NK-92 treated with Interleukin-12 subunit alpha and Interleukin-12 subunit beta, amount 100 ng/mL, for 24 hours (cell line): ENCODE measurements around the gene ID2.
"Not testable (repeated sequence)": the region's sequence is repeated elsewhere in the genome, so short reads cannot be mapped to it uniquely, and the experiment has no call there.

Experiments used
- DNase-seq: peaks from one replicate; lab custom pipeline; 2025; lab: John Stamatoyannopoulos, UW

ID2 gene

DNA sequence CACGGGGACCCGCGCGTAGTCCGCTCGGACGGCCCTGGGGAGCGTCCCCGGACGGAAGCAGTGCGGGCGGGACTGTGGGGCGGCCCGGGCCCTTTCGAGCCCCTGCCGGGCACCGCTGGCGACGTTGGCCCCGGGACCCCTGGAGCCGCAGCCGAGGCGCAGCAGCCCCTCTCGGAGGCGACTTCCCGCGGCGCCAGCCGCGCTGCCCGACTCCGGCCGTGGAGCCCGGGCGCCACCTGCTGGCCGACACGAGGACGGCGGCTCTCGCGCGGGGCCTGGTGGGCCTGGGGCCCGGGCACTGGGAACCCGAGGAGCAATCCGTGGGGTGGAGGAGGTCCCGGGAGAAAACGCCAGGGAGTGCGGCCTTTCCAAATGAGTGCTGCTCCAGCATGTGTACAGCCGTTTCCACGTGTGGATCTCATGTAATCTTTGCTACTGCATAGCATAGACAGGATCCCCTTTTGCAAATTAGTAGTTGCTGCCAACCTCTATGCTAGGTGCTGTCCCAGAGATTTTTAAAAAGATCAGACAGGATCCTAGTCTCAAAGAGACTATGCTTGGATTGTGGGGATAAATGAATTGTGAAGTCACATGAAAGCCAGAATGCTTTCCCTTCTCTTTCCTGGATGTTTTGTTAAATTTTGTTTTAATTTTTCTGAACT is 4.0 kb downstream of the ID2 start:
- DNase-seq, result peak; percentile 60

DNA sequence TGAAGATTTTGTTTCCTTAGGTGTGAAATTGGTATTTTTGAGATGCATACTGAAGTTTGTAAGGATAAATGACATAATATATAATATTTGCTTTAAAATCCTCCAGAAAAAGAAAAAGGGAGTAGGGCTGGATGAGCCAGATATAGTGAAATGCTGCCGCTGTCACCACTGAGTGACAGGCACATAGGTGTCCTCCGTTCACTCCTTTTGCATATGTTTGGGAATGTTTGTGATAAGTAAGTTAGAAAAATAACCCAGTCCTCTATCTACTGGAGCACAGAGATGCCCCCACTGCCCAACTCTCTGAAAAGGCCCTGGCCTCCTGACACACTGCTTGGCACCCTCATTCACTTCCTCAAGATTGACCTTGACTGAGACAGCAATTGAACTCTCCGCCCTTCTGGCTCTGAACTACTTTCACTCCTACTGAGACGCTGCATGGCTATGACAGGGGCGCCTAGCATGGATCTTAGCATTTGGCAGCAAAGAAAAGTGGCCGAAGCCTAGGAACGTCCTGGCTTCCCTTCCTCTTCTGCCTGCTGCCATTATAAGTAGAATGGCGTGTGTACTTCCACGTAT is 10.1 kb downstream of the ID2 start:
- DNase-seq, result no peak

DNA sequence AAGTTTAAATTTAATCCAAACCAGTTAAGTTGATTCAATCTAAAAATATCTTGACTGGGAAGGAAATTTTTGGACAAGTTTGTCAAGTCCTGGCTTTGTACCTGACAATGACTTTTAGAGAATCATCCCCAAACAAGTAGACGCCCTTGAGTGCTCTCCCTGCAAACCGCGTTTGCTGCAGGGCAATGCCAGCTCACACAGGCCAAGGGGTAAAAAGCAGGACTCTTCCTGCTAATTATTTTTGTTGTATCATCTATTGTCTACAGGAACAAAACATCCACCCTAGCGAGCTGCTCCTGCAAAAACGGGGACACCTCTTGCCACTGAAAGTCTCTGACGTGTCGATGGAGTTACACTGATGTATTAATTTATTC is 10.9 kb downstream of the ID2 start:
- no peak for DNase-seq

DNA sequence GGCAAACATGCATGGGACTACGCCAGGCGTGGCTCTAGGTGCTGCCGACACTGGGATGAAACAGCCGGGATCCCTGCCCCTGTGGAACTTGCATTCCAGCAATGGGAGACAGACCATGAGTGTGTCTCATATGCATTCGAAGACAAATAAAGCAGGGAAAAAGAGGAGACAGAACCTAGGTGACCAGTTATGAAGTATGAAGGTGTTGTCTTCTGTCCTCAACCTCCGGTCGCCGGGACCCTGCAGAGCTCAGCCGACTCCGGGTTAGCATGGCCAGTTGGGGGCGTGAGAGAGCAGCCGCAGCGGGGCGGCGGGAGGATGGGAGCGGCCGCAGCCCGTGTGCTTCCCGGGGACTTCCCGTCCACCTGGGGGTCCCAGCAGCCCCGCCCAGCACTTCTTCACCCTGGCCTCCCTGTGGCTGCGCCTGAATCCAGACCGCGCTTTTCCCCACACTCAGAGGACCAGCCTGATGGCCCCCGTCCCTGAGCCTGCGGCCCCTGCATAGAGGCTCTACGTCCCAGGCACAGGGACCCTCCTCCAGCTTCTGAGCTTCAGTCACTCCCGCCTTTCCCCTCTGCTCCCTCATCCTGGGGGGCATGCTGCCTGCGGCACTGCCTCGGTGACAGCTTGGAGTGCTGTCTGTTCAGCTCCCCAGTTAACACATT is 11.4 kb downstream of the ID2 start:
- DNase-seq, result no peak

DNA sequence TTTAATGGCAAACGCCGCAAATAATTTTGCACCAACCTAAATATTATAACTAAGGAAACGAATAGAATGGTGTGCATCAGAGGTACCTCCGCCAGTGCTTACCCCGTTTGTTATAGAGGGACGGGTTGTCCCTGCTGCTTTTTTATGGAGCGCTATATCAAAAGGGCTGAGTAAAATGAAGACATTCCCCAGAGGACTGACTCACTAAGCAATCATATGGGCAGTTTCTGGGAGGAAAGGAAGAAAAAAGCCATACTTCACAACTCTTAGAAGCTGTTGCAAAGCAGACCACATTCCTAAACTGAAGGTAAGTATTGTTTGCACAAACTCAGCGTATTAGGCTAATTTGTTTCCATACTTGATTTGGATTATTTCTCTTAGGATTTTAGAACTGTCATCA is 12.9 kb downstream of the ID2 start:
- no peak for DNase-seq

DNA sequence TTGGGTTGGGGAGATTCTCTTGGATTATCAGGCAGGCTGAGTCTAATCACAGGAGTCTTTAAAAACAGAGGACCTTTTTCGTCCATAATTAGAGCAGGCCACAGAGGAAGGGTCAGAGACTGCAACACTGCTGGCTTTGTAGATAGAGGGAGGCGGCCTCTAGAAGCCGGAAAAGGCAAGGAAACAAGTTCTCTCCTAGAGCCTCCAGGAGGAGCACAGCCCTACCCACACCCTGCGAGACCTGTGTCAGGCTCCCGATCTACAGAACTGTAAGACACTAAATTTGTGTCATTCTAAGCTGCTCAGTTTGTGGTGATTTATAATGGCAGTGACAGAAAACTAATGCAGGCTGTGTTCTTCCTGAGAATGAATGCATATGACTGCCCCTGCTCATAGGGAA is 15.3 kb downstream of the ID2 start:
- DNase-seq, result no peak

DNA sequence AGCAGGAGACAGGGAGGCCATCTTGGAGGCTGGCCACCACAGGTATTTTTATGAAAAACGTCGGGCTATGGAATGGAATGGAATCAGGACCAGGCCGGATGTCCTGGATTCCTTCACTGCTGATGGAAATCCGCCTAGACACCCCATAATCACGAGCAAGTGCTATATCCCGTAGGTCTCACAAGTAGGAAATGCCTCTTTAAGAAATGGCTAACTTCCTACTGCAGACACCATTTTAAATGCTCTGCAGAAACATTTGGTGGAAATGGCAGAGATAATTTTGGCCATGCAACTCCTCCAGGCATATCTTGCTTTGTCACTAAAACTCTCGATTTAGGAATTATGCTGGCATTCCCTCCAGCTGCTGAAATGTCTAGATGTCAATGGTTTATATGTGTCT is 18.0 kb downstream of the ID2 start:
- no peak for DNase-seq

DNA sequence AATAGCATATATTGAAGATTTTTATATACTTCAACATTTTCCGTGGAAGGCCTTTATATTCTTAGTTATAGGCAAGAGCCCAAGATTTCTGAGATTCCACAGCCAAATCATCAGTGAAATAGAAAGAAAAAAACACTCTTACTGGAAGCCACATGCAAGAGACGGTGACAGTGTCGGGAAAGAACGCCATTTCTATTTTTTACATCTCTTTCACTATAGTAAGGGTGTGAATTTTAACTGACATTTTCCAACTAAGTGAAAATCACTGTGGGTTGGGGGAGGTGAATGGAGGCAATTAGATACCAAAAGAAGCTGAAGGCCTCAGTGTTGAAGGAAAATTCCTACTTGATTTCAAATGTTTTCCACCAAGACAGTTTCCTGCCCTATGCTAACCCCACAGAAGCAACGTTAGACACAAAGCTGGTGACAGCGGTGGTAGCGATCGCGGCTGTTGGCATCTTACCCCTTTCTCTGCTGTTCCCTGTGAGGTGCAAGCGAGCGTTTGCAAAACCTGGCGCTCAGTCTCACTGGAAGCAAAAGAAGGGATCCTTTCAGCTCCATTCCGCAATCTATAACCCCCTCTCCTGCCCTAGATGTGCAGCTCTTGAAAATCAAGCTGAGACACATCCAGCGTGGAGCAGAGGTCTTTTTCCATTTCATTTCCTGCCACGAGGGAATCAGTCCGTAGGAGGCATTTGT is 20.0 kb downstream of the ID2 start:
- DNase-seq, result no peak

DNA sequence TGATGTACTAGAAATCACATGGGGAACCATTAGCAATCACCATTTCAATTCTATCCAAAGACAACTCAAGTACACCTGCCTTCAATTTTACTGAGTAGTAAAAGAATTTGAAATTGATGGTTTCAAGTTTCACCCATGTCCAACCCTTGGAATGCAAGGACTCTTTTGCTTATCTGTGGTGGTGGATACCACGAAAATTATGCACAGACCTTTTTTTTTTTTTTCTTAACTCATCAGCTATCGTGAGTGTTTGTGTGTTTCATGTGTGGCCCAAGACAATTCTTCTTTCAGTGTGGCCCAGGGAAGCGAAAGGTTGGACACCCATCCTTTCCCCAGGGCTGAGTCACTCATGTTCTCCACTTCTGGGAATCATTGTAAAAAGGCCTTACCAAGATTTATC is 23.1 kb downstream of the ID2 start:
- no peak for DNase-seq

DNA sequence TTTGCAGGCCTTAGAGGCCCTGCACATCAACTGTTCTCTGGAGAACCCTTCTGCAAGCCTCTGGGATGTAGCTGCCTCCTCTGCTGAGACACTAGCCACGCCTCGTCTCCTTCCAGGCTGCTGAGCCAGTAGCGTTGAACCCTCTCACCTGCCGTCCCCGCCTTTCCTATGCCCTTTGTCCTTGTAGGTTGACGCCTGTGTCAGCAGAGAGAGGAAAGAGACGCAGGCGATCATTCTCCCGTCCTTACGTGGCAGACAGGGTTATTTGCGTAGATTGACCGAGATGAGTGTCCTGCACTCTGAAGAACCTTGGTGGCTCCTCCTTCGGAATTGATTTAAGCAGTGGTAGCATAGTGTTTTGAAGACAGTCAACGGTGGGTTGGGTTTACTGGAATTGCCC is 27.8 kb downstream of the ID2 start:
- no peak for DNase-seq

DNA sequence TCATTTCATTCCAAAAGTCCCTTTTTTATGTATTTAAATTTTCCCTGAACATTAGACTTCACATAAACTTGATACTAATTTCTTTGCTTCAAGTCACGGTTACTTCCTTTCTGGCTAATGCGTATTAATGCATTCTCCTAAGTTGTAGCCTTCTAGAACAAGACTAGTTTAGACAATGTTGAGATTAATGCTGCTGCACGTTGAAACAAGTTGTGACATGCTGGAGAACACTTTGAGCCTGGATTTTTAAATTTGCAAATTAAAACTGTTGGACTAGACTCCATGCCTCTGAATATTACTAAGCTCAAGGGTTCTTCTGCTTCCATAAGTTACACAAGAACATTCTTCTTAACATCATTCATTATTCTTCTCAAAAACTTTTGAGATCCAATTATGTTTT is 29.1 kb downstream of the ID2 start:
- no peak for DNase-seq

DNA sequence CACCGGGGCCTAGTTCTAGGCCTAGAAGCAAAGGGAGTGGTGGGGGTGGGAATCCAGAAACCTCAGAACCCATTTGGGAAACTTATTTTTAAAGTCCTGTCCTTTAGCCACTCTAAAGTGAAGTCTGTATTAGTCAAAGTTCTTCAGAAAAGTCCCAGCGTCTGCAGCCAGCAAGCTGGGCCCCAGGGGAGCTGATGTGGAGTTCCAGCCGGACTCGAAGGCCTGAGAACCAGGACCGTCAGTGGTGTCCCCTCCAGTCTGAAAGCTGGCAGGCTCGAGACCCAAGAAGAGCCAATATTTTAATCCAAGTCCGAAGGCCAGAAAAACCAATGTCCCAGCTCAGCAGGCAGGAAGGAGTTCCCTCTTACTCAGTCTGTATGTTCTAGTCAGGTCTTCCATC is 32.4 kb downstream of the ID2 start:
- no peak for DNase-seq

DNA sequence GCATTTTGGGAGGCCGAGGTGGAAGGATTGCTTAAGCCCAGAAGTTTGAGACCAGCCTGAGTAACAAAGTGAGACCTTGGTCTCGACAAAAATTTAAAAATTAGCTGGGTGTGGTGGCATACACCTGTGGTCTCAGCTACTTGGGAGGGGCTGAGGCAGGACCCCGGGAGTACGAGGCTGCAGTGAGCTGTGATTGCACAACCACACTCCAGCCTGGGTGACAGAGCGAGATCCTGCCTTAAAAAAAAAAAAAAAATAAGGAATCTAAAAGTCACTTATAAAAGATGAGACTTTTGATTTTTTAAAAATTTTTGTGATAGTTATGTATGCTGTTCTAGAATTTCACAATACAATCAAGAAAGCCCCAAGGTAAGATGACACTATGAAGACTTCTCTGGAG is 33.1 kb downstream of the ID2 start:
- DNase-seq, result no peak

DNA sequence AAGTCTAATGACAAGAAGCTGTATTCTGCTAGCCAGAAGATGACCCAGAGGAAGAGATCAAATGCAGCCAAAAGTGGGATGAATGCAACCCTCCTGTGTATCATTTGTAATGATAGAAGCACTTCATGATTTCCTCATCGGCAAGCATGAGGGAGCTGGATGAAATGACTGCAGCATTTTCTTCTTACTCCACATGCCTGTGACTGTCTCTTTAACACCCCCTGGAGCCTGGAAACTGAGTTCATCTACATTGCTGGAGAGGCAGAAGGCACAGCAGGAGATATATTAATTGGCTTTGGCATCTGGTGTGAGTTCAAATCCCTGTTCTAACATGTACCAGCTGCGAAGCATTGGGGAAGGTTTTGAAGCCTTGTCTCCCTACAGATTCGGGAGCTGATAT is 37.7 kb downstream of the ID2 start:
- DNase-seq, result no peak

DNA sequence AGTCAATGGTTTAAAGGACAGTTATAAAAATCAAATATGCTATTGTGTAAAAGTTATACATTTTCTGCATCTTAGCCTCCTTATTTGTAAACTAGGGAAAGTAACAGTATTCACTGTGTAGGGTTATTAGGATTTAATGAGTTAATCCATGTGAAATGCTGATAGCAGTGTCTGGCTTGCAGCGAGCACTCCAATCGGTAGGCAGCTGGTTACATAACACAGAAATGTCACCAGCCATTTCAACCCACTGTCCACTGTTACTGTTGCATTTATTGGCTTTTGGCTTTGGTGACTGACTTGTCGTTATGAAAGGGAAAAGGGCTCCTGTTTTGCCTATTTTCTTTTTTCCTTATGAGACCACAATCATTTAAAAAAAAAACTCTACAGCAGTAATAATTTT is 38.9 kb downstream of the ID2 start:
- no peak for DNase-seq

DNA sequence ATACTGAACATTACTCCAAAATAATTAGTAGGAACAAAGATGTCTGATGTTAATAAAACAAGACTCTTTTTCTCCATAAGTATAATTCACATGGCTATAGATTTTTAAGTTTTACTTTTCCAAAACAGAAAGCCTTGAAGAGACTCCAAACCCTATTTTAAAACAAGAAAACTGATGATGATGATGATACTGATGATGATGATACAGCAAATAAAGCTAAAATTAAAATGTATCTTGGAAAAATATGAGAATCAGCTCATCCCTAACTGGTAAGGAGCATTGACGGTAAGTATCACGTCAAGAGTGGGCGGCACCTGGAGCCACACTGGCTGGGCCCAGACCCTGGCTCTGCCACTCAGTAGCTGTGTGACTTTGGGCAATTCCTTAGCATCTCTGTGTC is 39.6 kb downstream of the ID2 start:
- DNase-seq, result no peak

DNA sequence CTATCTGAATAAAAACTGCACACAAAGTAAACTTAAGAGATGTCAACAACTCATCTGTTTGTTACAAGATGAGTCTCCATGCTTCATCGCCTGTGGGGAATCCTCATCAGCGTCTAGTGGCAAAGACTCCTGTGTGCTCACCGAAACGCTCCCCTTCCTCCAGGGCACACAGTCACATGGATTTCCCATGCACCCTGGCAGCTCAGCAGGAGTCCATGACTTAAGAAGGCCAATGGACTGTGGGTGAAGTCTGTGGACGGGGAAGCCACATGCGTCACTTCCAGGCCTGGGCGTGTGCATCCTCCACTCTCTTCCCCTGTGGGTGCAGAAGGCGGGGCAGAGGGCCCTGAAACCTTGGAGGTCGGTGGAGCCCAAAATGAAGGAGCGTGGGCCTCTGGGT is 41.1 kb downstream of the ID2 start:
- no peak for DNase-seq

DNA sequence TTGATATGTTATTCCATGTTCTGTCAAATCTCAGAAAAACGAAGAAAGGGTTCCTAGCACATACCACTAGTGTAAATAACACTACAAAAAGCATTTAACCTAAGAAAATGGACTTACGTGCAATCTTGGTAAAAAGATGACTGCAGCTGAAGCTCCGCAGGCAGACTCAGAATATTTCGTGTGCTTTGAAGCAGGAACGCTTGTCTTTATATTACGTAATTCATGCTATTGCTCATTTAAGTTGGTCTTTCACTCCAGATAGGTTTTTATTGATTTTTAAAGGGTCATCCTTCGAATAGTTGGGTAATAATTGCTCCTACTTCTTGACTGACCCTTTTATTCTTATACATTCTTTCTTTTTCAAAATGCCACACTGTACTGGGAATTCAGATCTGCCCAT is 44.0 kb downstream of the ID2 start:
- DNase-seq, result no peak

DNA sequence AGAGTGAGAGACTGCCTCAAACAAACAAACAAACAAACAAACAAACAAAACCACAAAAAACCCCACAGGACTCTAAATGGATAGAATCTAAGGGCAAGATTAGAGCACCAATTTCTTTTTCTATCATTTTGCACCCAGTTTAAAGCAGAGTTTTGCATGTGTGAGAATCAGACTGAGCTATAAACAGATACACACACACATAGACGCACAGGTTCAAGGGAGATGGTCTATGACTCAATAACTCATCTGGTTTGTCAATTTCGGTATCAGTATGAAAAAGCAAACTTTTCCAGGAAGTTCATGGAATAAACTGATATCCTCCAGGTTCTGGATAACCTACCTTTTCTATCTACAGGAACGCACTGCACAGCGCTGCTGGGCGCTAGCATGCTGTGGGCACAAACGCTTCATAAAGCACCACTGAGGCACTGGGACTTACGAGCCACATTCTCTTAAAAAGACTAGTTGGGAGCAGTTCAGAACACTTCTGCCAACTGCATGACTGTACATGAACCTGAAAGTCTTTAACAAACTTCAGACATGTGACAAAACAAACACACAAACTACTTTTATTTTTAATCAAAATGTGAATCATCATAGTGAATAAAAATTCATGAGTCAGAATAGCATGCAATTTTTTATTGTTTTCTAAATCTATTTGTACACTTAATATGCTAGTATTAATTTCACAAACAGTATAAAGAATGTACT is 46.6 kb downstream of the ID2 start:
- DNase-seq, result no peak

DNA sequence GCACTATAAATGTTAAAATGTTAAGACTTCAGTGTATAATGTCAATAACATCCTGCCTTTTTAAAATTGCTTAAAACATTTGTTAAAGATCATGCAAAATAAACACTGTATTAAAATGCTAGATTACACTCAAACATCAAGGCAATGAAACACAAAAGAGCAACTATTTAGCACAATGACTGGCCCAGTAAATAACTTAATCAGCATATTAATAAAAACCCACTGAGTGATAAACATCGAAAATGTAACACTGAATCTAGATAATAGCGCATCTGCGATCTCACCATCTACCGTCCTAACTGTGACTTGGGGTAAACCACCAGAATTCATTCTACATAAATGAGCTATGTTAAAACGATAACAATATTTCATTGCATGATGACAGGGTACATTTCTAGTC is 47.2 kb downstream of the ID2 start:
- not testable (repeated sequence) for DNase-seq

DNA sequence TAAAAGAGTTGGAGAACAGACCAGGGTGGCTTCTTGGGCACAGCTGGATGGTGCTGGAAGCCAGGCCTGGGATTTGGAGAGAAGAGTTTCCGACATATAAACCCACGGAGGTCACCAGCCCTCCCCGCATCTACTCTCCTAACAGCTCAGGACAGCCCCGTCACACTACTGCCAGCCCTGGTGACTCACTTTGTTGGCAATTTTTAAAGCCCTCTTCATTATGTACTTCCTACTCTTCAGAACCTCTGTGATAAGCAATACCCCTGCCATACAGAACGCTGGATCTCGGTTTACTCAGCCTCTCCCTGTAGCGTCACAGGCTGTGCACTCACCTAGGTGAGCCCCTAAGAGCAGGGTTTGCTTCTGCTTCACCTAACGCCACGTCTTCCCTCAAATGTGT is 48.1 kb downstream of the ID2 start:
- DNase-seq, result no peak

DNA sequence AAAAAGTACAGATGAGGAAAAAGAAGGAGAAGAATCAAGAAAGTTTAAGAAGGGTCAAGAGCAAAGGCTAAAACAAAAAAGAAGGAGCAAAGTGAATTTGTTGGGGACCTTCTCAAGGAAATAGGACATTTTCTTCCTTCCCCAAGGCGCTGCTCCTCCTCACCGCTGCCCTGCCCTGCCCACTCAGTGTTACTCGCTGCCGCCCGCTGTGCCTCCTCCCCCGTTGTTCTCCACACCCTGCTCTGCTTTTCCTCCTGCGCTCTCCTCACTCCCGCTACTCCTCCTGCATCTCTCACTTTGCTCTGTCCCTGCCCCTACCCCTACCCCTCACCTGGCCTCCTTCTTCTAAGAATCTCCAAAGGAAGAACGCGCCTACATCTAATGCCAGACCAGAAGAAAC is 50.7 kb downstream of the ID2 start:
- DNase-seq, result no peak
